NCI-H69 (cell line): ENCODE results near the gene PCYOX1L.

ENCODE experiments used
- DNase-seq: peaks from one replicate; lab custom pipeline; 2025; lab: John Stamatoyannopoulos, UW

Gene PCYOX1L

DNA sequence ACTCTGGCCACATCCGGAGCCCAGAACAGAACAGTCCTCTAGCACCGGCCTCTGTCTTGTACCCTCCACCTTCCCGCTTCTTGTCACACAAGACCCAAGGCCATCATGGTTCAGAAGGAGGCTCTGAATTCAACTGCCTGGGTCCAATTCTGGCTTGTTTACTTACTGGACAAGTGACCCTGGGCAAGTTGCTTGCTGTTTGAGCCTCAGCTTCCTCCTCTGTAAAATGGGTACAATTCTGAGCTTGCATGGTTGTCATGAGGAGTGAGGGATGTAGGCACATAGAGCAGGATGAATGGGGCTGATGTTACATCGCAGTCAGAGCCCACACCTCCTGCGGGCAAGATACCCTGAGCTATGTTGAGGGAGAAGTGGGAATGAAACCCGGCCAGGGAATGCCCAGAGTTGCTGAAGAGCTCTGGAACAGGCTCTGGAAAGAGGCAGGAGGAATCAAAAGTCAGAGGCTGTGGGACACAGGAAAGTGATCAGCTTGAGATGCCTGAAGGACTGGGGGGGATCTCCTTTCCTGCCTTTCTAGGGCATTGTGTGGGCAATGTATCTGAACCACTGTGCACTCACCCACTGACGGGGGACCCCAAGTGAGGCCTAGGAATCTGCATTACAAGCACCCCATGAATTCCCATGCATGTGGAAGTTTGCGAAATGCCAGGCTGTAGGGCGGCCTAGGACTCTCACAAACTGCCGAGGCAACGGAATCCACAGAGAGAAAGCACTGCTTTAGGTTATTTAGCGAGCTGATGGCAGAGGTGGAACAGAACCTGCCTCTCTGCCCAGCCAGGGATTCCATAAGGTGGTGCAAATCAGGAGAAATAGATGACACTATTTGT, 50.6 kb downstream of the PCYOX1L start:
- no peak for DNase-seq

DNA sequence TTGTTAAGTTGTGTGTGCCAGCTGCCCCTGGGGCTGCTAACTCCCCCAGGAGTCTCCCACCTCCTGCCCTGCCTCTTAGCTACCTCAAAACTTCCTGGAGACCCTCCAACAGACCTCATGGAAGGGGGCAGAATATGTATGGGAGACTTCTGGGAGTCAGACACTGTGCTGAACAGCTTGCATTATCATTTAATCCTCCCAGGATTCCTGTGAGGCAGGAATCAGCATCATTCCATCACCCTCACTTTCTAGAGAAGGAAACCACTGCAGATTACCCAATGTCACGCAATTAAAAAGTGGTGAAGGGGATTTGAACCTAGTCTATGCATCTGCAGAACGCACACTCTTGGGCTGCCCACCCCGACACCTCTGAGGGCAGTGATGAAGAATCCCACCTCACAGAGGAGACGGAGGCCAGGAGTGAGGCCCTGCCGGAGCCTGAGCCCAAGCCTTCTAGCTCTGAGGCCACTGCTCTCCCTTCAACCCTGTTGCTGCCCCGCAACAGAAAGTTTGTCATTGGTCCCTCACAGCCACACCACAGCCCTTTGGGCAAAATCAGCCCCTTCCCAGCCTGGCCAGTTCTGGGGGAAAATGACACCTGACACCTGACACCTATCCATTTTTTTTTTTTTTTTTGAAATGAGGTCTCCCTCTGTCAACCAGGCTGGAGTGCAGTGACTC, 51.6 kb downstream of the PCYOX1L start:
- no peak for DNase-seq

DNA sequence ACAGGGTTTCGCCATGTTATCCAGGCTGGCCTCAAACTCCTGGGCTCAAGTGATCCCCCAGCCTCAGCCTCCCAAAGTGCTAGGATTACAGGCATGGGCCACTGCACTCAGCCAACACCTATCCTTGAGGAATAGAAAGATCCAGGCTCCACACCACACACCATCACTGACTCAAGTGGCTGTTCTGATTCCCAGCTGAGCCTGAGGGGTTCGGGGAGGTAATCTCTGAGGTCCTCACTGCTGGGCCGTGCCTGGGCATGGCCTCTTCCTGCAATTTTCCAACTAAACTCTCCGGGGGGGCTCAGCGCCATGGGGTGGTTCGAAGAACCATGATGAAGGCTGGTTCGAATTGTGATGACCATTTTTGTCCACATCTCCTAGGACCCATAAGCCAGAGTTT, 52.2 kb downstream of the PCYOX1L start:
- DNase-seq = no peak

DNA sequence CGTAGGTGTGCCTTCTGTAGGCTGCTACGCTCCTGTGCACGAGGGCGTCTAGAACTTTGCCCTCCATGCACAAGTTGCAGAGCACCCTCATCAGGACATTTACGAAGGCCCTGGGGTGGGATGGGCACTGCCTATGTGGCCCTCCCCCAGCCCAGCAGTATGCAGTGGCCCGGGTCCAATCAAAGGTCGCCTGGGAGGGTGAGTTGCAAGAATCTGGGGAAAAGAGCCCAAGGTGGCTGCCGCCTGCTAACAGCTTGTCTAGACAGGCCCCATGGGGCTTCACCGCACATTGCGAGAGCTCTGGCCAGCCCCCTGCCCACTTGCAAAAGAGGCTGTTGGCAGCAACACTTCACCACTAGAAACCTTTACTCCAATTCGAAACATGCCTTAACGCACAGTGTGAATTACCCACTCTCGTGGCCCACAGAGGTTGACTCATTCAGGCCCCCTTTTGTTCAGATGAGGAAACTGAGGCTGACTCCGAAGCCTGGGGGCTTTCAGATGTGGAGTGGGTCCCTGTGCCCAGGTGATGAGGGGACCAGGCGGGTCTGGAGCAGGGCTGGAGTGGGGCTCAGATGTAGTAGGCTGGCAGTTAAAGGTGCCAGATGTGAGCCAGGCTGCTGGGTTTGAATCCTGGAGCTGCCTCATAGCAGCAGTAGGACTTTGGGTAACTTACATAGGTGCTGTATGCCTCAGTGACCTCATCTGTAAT, 53.0 kb downstream of the PCYOX1L start:
- no peak for DNase-seq

DNA sequence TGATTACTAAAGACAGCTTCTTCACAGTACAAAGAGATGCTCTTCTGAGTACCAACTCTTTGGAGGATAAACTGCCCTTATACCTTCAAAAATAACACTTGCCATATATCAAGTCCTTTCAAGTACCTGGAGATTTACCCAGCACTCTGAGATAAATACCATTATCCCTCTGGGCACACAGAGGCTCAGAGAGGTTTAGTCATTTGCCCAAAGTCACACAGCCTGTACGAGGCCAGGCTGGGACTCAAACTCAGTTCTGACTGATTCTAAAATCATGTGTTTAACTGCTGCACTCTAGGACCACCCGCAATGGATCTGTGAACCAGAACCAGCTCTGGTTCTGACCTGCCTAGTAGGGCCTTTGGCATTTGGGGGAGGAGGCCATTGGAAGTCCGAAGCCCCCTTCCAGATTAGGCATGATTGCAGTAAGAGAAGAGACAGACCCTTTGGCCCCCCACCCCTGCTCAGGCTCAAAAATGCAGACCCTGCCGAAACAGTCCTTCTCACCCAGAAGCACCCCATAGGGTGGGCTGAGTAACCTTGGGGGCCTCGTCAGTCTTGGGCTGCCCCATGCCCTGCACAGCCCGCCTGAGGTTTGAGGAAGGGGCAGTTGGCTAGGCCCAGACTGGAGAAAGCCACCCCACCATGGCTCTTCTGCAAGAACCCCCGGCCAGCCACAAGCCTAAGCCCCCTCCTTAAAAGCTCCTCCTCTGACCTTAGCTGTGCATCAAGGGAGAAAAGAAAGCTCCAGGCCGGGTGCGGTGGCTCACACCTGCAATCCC, 54.1 kb downstream of the PCYOX1L start:
- DNase-seq = no peak

DNA sequence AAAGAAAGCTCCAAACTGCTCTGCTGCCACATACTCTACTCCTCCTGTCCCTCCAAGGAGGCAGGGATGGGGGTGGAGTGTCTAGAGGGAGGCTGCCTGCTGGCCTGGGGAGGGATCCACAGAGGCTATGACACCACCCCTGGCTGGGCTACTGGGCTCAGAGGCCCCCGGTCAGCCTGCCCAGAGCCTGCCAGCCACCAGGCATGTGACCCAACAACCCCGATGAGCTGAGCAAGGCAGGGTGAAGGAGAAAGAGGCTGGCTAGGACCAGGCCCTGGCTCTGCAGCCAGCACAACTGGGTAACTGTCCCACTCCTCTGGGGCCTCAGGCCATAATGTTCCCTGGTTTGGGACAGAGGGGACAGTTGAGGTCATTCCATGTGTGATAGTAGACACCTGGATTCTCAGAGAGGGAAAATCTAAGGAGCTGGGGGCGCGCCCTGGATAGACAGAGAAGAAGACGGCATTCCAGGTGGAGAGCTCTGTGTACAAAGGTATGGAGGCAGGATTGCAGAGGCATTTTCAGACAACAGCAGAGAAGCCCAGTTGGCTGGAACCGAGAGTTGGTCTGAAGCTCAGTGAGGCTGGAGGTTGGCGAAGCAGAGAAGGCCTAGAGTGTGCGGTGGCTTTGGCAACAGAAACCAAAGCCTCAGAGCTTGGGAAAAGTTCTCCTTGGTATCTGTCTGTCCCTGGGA, 55.1 kb downstream of the PCYOX1L start:
- DNase-seq = no peak

DNA sequence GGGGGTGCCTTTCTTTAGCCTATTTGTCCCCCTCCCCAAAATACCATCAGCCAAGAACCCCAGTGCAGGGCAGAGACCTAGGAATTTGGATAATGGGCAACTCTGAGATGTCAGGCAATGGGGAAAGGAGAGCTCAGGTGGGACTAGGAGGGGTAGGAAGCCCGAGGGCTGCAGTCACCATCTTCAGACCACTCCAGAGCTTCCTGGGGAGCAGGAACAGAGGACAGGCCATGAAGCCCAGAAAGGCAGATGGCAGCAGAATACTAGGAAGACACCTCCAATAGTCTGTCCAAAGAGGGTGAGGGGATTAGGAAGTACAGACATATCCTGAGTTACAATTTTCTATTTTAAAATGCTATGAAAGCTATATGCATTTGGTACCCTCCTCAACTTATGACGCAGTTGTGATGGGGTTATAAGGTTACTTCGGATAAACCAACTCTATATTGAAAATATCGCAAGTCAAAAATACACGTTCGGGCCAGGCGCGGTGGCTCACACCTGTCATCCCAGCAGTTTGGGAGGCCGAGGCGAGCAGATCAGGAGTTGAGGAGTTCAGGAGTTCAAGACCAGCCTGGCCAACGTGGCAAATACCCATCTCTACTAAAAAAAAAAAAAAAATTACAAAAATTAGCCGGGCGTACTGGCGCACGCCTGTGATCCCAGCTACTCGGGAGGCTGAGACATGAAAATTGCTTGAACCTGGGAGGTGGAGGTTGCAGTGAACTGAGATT, 55.8 kb downstream of the PCYOX1L start:
- no peak for DNase-seq

DNA sequence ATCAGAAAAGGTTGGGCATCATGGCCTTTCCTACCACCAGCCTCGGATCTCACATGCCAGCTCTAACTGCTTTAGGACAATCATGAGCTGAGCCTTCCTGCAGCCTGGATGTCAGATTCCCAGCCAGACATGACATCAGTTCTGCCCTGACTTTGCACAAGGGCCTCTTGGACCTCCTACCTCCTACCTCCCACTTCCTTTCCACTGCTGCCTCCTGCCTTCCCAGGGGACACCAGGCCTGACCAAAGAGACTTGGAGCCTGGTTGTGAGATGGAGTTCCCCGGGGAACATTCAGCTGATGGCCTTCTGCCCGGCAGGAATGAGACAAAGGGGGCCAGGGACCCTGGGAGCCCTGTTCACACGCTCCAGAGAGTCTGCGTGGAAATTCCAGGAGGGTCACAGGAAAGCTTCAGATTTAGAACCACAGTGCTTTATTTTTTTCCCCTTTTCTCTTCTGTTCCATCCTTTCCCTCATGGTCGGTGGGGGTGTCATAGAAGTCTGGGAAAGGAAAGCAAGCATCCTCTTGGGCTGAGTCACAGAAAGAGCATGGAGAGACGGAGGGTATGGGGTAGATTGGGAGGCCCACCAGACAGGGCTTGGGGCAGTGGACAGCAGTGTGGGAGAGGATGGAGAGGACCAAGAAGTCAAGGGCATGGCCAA, 56.7 kb downstream of the PCYOX1L start:
- DNase-seq = no peak

DNA sequence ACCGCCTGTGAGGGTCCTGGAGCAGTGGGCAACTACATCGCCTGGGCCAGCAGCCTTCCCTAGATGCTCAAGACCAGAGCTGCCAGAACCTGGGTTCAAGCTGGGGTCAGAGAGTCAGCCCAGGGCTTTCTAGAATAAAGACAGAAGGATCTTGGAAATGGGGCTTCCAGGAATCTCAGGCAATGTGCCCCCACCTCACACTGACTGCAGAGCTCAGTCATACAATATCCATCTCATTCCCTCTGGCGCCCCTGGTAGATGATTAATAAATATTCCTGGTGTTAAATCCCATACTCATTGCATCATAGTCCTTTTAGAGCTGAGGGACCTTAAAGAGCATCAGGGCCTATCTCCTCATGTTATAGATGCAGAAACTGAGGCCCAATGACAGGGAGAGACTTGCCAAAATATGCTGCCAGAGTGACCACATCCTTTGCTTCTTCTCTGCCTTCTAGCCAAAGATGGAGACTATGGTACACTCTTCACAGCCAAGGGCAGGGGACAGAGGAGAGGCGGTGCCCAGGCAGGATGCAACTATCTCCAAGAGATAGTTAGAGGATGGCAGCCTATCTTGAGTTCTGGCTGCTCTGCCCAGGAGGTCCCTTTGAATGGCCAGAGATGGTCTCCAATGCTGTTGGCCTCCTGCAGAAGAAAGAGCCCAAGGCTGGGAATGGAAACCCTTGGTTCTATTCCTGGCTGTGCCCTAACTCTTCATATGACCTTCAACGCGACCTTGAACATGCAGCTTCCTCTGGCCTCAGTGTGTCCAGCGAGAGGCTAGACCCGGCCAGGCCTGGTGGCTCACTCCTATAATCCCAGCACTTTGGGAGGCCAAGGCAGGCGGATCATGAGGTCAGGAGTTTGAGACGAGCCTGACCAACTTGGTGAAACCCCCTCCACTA, 57.5 kb downstream of the PCYOX1L start:
- DNase-seq = no peak

DNA sequence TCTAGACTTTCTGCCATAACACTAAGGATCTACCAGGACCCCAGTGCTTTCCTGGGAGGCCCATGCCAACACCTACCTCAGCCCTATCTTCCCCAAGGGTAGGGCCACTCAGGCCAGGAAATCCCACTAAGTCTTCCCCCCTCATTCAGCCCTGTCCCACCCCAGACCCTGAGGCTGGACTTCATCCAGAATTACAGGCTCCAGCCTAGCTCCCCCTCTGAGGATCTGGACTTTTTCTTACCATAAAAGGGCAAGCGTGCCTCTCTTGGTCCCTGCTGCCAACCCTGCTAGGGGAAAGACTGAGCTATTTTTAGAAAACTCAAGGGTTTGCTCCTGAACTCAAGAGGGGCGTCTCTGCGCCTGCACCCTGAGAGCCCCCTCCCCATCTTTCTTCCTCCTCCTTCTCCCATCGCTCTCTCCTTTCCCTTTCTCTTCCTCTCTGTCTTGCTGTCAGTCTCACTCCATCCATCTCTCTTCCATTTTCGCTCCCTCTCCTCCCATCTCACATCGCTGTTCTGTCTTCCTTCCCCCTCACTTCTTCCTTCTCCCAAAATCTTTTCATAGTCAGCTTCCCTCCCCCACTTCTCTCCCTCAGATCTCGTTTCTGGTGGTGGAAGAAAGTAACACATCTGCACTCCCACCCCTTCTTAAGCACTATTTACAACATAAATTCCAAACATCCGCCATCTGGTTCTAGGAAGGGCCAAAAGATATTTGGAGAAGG, 59.3 kb downstream of the PCYOX1L start:
- DNase-seq = no peak

DNA sequence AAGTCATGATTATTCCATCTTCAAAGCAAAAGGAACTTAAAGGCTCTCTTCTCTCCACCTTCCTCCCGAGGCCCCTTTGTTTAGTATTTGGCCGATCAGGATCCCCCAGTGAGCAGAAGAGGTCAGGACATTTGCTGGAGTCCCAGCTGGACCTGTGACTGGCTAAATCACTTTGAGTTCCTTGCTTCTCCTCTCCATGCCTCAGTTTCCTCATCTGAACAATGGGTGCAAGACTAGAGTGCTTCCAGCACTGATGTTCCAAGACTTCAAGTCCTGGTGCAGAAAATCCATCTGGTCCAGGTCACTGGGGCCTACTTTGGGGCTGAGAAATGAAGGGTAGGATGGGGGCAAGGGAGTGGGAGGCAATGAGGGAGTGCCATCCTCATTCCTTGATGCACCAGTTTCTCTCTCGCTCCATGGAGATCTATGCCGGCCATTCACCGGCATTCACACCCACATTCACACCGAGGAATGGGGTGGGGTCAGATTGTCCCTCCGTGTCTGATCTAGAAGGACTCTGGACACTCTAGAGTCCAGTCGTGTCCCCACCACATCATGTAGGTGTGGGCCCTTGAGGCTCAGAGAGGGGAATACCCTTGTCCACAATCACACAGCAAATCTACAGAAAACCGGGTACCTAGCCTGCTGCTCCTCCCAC, 60.0 kb downstream of the PCYOX1L start:
- DNase-seq = no peak

DNA sequence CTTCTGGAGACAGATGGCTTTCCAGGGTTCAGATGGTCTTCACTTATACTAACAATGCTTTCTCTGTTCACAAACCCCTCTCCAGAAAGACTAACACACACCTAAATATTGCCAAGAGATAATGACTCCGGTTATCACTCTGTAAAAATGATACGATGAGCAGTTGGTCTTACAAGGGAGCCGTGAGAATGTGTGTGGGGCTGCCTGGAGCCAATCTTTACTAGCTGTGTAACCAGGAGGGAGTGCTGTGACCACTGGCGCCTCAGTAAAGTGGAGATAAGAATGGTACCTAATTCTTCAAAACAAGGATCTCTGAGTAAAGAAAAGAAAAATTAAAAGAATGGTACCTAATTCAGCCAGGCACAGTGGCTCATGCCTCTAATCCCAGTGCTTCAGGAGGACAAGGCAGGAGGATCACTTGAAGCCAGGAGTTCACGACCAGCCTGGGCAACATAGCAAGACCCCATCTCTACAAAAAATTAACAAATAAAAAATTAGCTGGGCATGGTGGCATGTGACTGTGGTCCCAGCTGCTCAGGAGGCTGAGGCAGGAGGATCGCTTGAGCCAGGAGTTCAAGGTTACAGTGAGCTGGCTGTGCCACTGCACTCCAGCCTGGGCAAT, 61.2 kb downstream of the PCYOX1L start:
- no peak for DNase-seq
